ENCODE measurements around the gene SLC47A1.
"Not testable (repeated sequence)": the region's sequence is repeated elsewhere in the genome, so short reads cannot be mapped to it uniquely, and the experiment has no call there.

SLC47A1 gene

GRCh38 chr17:19520641-19521040 is 13.0 kb upstream of the SLC47A1 start:
- DNase-seq: no peak

GRCh38 chr17:19523690-19524089 is 10.0 kb upstream of the SLC47A1 start:
- no peak for DNase-seq

GRCh38 chr17:19526950-19527349 is 6.7 kb upstream of the SLC47A1 start:
- DNase-seq: not testable (repeated sequence)

DNA sequence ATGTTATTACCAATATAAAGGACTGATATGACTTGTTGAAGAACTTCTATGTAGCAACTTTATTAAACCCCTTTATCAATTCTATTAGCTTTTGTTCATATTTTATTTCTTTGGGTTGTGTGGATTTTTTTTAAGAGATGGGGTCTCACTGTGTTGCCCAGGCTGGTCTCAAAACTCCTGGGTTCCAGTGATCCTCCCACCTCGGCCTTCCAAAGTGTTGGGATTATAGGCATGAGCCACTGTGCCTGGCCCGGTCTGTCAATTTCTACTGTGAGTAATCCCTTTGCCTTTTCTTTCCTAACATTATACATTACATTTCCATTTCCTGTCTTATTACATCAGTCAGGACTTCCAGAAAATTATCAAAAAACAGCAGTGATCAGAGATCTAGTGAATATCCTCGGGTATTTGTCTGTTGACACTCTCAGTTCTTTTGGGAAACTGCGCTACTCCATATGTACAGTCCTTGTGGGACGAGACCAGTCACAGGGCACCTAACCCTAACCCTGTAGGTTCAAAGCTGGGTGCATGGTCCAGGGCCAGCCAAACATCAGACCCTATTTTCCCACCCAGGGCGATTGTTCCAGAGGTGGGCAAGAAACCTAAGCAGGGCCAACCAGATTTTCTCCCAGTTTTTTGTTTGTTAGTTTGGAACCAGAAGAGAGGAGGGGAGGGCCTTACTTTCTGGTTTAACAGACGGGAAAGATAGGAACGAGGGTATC is 1.7 kb upstream of the SLC47A1 start:
- DNase-seq: no peak

DNA sequence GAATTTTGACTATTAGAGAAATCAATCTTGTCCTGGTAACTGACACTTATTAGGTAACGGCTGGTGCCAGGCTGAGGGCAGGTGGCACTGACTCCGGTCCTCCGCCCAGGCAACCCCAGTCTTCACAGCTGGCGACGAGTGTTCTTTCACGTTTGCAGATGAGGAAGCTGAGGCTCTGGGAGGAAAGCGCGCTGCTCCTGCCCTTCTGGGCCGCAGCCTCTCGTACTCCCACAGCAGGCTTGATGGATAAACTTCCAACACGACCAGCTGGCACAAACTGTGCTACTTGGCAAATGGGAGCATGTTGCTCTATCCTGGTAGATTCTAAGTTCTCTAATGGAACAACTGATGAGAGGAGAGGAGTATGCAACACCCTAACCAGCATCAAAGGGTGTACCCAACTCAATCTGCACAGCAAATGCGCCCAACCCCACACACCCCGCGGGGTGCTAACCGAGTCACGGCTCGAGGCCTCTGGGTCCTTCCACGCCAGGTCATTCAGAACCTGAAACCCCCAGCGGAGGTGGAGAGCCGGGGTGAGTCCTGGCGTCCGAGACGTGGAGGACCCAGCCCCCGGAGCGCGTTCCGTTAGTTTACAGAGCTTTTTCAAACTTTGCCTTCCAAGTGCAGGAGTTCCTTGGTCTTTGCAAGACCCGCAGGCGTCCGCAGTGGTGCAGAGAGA is 477 bp upstream of the SLC47A1 start:
- DNase-seq: no peak

DNA sequence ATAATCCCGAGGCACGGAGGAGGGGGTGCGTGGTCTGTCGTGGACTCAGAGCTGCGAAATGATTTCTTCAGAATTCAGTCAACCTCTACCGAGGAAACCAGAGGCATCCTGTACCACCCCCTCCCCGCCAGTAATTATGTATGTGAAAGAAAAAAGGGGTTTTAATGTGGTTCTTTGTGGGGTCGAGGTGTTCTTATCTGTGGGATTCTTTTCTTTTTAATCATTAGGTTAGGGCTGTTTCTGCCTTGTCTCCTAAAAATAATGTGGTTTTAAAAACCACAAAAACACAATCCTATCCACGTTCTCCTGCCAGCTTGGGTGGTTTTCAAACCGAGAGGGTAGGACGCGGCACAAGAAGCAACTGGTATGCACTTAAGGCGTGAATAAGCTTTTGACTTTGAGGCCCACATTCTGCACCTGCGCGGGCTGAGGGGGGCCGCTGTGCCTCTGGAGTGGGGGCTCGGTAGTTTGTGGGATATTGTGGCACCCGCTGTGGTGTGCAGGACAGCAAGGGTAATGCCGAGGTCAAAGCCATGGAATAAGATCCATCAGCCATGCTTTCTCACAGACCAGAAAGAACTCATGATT is 1.0 kb downstream of the SLC47A1 start:
- no peak for DNase-seq

DNA sequence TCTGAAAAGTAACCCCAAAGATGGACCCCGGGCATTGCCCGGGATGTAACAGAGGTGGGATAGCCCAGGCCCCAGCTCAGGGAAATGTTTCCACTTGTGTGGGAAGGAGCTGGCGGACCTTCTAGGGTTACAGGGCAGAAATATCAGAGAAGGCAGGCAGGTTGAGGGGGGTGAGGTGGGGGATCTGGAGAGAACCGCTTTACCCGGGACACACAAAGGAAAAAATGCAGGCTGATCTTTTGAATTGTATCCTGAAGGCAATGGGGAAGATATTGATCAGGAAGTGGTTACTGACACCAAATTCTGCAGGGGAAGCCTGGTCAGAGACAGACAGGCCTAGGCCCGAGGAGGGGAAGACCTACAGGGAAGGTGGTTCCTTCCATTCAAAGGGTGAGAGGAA is 3.5 kb downstream of the SLC47A1 start:
- DNase-seq: no peak

- DNase-seq: peak; percentile 41
Observed at GRCh38 chr17:19538095-19539039, 4.7 kb downstream of the SLC47A1 start.

- peak; percentile 21 for DNase-seq
Observed at GRCh38 chr17:19539040-19539399, 5.4 kb downstream of the SLC47A1 start.

DNA sequence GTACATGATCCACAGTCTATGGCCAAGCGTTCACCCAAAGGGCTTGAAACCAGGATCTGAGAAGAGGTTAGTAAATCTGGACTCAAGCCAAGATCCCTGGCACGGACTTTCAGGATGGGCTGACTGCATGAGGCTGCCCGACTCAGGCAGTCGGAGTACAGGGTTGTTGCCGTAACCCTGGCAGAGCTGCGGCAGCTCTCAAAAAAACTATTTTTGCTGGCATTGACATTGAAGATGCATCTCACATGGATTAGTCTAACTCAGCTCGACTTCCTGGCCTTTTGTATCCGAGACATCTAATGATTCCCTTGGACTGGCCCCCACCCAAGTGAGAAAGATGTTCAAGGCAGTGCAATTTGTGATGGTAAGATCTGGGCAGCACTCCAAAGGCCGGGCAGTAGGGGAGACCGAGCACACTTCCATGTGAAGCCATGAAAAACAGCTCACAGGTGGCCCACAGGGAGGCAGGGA is 6.2 kb downstream of the SLC47A1 start:
- DNase-seq: no peak

- DNase-seq: no peak
Observed at GRCh38 chr17:19540706-19541370, 7.2 kb downstream of the SLC47A1 start.

- no peak for DNase-seq
Observed at GRCh38 chr17:19541445-19541844, 7.8 kb downstream of the SLC47A1 start.

GRCh38 chr17:19542247-19542646 is 8.6 kb downstream of the SLC47A1 start:
- DNase-seq: no peak

GRCh38 chr17:19544366-19544765 is 10.7 kb downstream of the SLC47A1 start:
- DNase-seq: no peak

GRCh38 chr17:19546289-19547065 is 12.8 kb downstream of the SLC47A1 start:
- DNase-seq: peak; percentile 33

GRCh38 chr17:19549746-19550623 is 16.3 kb downstream of the SLC47A1 start:
- no peak for DNase-seq

DNA sequence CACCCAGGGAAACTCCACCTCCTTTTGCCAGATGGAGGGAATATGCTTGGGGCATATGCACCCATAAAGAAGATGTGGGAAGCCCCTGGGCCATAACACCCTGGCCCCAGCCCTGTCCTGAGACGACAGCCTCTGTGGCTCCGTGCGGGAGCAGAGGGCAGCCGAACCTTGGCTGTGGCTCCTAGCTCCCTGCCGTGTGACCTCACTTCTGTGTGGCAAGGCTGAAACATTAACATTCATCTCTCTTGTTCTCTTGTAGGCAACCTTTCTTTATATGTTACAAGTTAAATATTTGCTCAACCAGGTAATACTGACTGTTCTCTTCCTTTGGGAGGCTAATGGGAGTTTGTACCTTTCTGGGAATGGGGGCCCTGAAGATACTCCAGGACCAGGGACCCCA is 17.5 kb downstream of the SLC47A1 start:
- no peak for DNase-seq

DNA sequence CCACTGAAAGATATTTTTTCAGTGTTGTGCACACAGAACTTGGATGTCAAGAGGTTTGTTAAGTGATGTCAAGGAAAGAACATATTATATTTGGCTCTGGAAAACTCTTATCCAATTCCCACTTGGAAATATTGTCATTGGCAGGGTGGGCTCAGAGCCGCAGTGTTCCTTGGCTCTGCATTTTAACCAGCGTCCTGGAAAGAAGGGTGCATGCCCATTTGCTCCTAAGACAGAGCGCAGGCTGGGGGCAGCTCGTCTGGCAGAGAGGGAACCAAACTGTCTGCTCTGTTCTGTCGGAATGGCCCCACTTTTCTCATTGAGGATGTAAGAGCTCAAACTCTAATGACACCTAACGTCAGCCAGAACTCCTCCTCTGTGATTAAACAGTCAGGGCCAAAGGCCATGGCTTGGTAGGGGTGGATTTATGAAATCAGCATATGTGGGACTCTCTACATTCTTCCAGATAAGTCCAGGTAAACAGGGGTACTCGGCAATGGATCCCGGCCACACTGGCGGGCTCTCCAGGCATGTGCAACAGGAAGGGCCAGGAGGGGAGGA is 18.0 kb downstream of the SLC47A1 start:
- DNase-seq: no peak

- DNase-seq: no peak
Observed at GRCh38 chr17:19553036-19553435, 19.4 kb downstream of the SLC47A1 start.

- DNase-seq: no peak
Observed at GRCh38 chr17:19554393-19554792, 20.7 kb downstream of the SLC47A1 start.
